Fibroblast of skin of left biceps (primary cell): Measurements from ENCODE around the gene NEB.
"Not testable (repeated sequence)": the region's sequence is repeated elsewhere in the genome, so short reads cannot be mapped to it uniquely, and the experiment has no call there.

Source experiments
- DNase-seq, 2 experiments: peaks; one replicate each; pipeline ENCODE4 v3.0.0-alpha.2; 2013; ENCODE audit warnings: low read depth in 2 of 2

The NEB gene

GRCh38 chr2:151614606-151615306, 119.5 kb downstream of the NEB start:
- DNase-seq = no peak

GRCh38 chr2:151614159-151614558, 120.1 kb downstream of the NEB start:
- no peak for DNase-seq

GRCh38 chr2:151611351-151611750, 122.9 kb downstream of the NEB start:
- no peak for DNase-seq

- DNase-seq = no peak
Observed at GRCh38 chr2:151610310-151610709, 124.0 kb downstream of the NEB start.

DNA sequence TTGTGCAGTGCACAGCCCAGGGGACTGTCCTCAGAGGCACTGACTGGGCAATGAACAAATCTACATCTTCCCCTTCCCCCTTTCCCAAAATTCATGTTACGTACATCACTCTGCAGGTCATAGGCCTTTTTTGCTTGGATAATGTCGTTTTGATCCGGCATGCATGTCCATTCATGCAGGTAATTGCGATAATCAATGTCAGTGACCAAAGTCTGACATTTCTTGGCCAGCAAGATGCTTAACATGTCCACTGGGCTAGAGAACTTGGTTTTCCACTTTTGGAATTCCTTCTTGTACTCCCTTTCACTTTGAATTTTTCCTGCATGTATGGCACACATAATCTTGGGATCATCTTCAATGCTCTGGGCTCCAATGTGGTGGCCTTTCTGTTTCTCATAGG, 124.6 kb downstream of the NEB start:
- DNase-seq = no peak

- not testable (repeated sequence) for DNase-seq
Observed at GRCh38 chr2:151607459-151608424, 126.5 kb downstream of the NEB start.

GRCh38 chr2:151603530-151603929, 130.7 kb downstream of the NEB start:
- DNase-seq = not testable (repeated sequence)

- DNase-seq = not testable (repeated sequence)
Observed at GRCh38 chr2:151602402-151602801, 131.9 kb downstream of the NEB start.

- DNase-seq = not testable (repeated sequence)
Observed at GRCh38 chr2:151601803-151602202, 132.5 kb downstream of the NEB start.

DNA sequence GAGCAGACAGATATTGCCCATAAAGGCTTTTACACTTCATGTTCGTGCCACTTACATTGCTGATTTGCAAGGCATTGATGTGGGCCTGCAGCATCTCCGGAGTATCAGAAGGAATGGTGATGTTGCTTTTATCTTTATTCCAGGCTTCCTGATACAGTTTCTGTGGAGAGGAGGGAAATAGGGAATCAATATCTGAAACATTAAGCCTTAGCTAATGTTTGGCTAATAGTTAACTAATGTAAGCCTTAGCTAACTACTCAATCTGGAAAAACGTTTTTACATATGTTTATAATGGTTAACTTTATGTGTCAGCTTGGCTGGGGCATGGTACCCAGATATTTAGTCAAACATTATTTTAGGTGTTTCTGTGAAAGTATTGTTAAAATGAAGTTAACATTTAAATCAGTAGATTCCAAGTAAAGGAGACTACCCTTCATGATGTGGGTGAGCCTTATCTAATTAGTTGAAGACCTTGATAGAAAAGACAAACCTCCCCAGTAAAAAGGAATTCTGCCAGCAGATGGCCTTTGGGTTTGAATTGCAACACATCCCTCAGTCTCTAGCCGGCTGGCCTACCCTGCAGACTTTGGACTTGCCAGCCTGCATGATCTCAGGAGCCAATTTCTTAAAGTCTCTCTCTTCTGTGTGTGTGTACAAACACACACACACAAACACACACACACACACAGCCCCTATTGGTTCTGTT, 137.2 kb downstream of the NEB start:
- DNase-seq = not testable (repeated sequence)

DNA sequence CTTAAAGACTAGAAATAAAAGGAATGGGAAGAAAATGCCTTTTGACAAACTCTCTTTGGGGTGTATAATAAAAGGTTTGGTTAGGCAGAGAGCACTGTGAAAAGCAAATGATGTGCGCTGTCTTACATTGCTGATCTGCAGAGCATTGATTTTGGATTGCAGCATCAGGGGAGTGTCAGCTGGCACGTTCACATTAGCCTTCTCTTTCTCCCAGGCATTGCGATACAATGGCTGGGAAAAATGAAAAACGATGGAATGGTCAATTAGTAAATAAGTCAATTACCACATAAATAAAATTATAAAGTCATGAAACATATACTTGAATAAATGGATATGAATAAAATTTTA, 142.4 kb downstream of the NEB start:
- not testable (repeated sequence) for DNase-seq

DNA sequence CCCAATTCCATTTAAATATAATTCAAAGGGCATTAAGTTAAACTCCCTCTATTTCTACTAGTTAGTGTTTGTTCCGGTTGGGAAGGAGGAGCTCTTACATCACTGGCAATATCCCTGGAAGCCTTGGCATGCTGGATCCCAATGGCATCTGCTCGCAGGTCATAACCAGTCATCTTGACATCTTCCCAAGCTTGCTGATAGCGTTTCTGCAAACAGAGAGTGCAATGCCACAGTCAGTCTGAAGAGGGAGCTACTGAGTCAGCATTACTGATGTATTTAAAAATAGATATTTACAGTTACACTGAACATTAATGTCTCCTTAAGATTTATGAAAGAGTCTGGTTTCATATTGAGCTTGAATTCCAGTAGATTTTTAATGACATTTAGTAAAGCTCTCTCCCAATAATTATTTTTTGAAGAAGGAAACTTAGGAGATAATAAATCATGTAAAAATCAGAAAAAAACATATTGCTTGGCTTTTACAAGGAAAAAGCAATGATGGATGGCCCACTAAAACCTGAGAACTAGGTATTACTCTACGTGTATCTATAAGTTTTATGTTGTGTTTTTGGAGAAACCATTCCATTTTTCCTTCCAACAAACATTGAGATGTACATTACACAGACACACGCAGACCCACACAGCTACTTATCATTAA, 142.9 kb downstream of the NEB start:
- not testable (repeated sequence) for DNase-seq

DNA sequence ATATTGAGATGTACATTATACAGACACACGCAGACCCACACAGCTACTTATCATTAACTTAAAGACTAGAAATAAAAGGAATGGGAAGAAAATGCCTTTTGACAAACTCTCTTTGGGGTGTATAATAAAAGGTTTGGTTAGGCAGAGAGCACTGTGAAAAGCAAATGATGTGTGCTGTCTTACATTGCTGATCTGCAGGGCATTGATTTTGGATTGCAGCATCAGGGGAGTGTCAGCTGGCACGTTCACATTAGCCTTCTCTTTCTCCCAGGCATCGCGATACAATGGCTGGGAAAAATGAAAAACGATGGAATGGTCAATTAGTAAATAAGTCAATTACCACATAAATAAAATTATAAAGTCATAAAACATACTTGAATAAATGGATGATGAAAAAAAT, 153.0 kb downstream of the NEB start:
- DNase-seq = not testable (repeated sequence)

DNA sequence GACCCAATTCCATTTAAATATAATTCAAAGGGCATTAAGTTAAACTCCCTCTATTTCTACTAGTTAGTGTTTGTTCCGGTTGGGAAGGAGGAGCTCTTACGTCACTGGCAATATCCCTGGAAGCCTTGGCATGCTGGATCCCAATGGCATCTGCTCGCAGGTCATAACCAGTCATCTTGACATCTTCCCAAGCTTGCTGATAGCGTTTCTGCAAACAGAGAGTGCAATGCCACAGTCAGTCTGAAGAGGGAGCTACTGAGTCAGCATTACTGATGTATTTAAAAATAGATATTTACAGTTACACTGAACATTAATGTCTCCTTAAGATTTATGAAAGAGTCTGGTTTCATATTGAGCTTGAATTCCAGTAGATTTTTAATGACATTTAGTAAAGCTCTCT, 153.6 kb downstream of the NEB start:
- DNase-seq = not testable (repeated sequence)

DNA sequence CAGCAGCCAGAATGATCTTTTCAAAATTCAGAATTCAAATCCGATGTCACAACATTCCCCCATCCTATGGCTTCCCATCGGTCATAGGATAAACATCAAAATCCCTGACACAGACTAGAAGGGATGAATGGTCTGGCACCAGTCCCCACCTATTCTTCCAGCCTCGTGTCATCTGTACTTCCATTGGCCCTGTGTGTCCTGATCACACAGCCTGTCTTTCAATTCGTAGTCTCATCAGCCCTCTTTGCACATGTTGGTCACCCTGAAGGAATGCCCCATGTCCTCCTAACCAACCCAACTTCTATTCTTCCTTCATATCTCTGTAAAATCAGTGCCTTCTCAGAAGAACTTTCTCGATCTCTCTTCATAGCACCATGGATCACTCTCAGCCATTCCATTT, 157.2 kb downstream of the NEB start:
- no peak for DNase-seq

DNA sequence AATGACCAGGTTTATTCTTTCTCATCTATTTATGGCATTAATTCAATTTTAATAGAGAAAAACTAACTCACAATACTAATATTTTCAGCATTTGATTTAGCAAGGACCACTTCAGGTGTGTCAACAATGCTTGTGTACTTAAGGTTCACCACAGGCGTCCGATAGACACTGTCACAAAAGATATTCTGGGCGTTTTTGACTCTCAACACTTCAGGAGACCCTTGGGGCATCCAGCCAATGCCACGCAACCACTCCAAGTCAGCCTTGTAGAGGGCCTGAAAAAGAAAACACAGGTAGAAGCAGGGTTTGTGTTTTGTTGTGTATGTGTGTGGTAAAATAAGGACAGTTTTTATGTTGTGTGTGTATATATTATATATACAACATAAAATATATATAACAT, 158.2 kb downstream of the NEB start:
- DNase-seq = no peak

GRCh38 chr2:151575338-151575737, 158.9 kb downstream of the NEB start:
- no peak for DNase-seq

- no peak for DNase-seq
Observed at GRCh38 chr2:151570191-151570590, 164.1 kb downstream of the NEB start.

- no peak for DNase-seq
Observed at GRCh38 chr2:151569167-151569566, 165.1 kb downstream of the NEB start.

DNA sequence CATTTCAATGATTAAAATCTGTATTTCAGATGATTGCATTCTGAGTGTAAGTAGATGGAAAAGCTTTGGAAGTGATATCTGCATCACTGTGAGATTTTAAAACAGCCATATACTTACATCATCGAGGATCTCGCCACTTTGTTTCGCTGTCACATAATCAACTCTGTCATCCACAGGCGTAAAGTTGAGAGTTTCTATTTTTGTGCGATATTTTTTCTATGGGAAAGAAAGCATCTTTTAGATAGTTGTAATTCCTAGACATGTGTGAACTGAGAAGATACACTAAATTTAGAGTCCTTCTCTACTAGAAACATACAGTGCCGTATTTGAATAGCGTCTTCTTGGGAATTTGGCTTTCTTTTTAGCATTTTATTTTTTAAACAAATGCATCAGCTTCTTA, 165.8 kb downstream of the NEB start:
- no peak for DNase-seq

GRCh38 chr2:151567006-151567405, 167.3 kb downstream of the NEB start:
- DNase-seq = no peak

- no peak for DNase-seq
Observed at GRCh38 chr2:151562398-151562797, 171.9 kb downstream of the NEB start.
